Measurements from ENCODE around the gene PRKACA. TPM values are rescaled to one million over a fixed set of nuclear protein-coding genes. Genes with fewer than 3 reads are reported as not detected.

Gene PRKACA
- total RNA-seq, 4 donors from 2014 or later = 31.5 to 56.1 (median 45.1) TPM

GRCh38 chr19:14103310-14103709, 14.3 kb downstream of the PRKACA start:
- TF ChIP-seq CTCF (IDR thresholded peaks at IDR 0.05) = no peak
- DNase-seq (ENCODE audit: low spot score) (no peak), ATAC-seq (ENCODE audit: low FRiP score) (no peak)

GRCh38 chr19:14102756-14103155, 14.8 kb downstream of the PRKACA start:
- no peak for DNase-seq (ENCODE audit: low spot score)
- ATAC-seq (ENCODE audit: low FRiP score) = no peak
- no peak for TF ChIP-seq CTCF (IDR thresholded peaks at IDR 0.05)

GRCh38 chr19:14102102-14102696, 15.4 kb downstream of the PRKACA start:
- ATAC-seq (ENCODE audit: low FRiP score) (no peak), DNase-seq (ENCODE audit: low spot score) (no peak)
- no peak for TF ChIP-seq CTCF (IDR thresholded peaks at IDR 0.05)

DNA sequence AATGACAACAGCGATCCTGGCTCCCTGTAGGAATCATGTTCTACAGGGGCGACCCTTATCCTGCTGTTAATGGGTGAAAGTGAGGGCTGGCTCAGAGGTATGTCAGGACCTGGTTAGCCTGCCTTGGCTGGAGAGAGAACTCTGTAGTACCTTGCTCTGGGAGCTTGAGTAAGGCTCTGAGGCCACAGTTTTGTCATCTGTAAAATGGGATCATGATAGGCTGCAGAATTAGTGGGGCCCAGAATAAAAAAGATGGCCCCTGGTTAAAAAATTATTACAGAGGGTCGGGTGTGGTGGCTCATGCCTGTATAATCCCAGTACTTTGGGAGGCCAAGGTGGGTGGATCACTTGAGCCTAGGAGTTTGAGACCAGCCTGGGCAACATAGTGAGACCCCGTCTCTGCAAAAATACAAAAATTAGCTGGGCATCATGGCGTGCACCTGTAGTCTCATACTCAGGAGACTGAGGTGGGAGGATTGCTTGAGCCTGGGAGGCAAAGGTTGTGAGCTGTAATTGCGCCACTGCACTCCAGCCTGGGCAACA, 16.5 kb downstream of the PRKACA start:
- ATAC-seq (ENCODE audit: low FRiP score) = no peak
- no peak for DNase-seq (ENCODE audit: low spot score)
- no peak for TF ChIP-seq CTCF (IDR thresholded peaks at IDR 0.05)

- ATAC-seq (ENCODE audit: low FRiP score) (peak; percentile 22), DNase-seq (ENCODE audit: low spot score) (no peak)
- no peak for TF ChIP-seq CTCF (IDR thresholded peaks at IDR 0.05)
Measured at GRCh38 chr19:14097532-14098151, 19.9 kb downstream of the PRKACA start.

GRCh38 chr19:14096272-14096992, 21.1 kb downstream of the PRKACA start:
- TF ChIP-seq CTCF (IDR thresholded peaks at IDR 0.05) = no peak
- DNase-seq (ENCODE audit: low spot score) = no peak
- ATAC-seq (ENCODE audit: low FRiP score) = no peak
